Measurements from ENCODE around the gene YBX1.
"Not testable (repeated sequence)": the region's sequence is repeated elsewhere in the genome, so short reads cannot be mapped to it uniquely, and the experiment has no call there.

The YBX1 gene

DNA sequence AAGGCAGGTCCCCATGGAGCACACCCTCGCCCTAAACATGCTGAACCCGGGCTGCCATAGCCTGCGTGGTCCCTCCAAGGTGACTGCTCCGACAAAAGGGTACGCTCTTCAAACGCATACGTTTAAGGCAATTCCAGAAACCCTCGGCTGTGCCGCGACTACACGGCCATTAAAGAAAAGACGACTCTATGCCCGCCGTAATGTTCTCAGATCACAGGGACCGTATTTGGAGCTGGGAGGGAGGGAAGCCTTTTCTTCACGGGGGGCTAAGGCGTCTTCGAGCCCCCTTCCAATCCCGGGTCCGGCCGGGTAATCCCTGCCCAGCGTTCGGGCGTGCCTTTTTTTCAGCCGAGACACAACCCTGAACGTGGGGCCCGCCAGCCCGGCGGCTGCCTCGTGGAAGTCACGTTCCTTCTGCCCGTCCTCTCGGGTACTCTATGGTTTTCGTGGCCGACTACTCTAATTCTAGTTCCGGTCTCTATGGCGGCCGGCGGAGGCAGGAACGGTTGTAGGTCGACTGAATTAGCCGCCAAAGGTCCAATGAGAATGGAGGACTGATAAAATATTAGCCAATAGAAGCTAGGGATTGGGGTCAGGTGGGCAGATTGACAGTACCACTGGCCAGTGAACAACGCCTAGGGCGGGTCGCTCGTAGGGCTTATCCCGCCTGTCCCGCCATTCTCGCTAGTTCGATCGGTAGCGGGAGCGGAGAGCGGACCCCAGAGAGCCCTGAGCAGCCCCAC lies at the start of gene YBX1:
Gene YBX1, plus strand, starts transcription at position 678 of the 743 bp plus-strand sequence. CDS start 148 bp downstream, outside the sequence.
- peak; percentile 100 for DNase-seq

- no peak for DNase-seq
Observed at GRCh38 chr1:42639116-42639515, 43.1 kb upstream of the YBX1 start.

DNA sequence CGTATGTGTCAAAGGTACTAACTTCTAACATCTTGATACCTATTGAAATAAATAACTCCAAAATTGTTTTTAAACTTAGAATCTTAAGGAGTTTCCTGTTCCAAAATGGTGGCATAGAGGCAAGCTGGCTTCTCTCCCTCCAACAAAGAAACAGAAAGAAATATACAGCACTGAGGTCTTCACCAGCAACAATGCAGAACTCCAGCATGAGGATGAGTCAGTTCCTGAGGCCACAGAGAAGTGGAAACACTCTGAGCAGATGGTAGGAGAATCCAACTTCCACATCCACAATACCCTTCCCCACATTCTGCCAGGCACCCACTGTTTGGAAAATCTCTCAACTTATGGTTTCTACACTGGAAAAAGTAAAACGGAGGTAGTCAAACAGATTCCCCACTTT lies 36.2 kb upstream of the YBX1 start:
- no peak for DNase-seq

DNA sequence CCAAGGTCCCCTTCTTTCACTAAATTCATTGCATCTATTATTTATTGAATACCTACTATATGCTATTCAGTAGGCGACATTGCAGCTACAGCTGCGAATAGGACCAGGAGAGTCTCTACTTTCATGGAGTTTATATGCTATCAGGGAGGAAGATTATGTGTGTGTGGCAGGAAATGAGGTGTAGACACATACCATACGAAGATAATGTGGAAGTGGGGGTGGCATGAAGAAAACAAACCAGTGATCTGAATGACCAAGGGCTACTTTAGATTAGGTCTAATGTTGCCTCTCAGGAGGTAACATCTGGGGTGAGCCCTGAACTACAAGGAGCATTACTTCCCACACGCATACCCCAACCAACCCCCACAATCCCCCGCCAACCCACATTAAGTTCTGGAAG lies 25.0 kb upstream of the YBX1 start:
- DNase-seq: no peak

DNA sequence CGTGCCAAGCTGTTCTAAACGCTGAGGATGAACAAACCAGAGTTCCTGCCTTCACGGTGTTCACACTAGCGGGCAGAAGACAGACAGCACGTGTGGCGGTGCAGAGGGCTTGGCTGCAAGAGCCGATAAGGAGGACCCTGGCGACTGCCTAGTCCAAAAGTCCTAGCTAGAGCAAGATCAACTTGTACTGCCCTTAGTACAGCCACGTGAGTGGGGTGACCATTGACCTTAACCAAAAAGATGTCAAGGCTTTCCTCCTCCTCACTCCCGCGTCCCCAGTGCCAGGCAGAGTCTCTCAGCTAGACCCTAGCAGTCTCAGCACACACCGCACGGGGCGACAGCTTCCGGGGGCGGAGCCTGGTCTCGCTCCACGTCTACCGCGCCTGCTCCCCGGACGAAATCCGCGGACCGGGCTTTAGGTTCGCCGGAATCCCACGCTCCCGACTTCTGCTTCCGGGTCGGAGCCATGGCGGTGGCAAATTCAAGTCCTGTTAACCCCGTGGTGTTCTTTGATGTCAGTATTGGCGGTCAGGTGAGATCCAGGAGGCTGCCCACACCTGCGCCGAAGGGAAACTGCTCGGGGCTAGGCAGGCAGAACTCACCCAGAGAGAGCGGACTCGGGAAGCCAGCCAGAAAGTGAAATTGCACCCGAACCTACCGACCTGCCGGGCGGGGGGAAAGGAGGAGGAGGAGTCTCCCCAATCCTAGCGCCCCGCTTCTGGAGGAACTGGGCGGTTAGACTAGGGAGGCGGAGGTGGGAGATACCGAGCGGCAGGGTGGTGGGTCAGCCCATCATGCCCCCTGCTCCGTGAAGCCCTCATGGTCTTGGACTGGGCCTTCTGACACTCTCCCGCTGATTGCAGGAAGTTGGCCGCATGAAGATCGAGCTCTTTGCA lies 24.0 kb upstream of the YBX1 start, which contains the start of gene PPIH:
Gene PPIH, plus strand, starts transcription at position 443 of the 896 bp plus-strand sequence. Its CDS starts 24 bp downstream, at position 467.
- peak; percentile 97 for DNase-seq

- DNase-seq: no peak
Observed at GRCh38 chr1:42658877-42659337, 23.3 kb upstream of the YBX1 start.

GRCh38 chr1:42660907-42661500 lies 21.2 kb upstream of the YBX1 start:
- no peak for DNase-seq

GRCh38 chr1:42669936-42670335 lies 12.3 kb upstream of the YBX1 start:
- no peak for DNase-seq

DNA sequence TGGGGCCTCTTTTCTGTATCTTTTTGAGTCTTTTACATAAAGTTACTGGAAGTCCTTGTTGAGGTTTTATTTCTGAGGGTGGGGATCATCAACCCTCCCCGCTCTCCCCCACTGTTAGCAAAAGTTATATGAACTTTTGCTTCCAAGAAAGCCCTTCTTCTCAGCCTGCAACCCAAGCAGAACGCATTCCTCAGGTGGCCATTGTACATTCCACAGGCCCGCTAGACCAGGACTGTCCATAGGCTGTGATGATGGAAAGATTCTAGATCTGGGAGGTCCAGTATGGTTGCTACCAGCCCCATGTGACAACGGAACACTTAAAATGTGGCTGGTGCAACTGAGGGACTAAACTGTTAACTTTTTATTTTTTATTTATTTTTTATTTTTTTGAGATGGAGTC lies 11.8 kb upstream of the YBX1 start:
- DNase-seq: no peak

GRCh38 chr1:42674214-42674613 lies 8.0 kb upstream of the YBX1 start:
- no peak for DNase-seq

- DNase-seq: no peak
Observed at GRCh38 chr1:42674682-42675081, 7.5 kb upstream of the YBX1 start.

DNA sequence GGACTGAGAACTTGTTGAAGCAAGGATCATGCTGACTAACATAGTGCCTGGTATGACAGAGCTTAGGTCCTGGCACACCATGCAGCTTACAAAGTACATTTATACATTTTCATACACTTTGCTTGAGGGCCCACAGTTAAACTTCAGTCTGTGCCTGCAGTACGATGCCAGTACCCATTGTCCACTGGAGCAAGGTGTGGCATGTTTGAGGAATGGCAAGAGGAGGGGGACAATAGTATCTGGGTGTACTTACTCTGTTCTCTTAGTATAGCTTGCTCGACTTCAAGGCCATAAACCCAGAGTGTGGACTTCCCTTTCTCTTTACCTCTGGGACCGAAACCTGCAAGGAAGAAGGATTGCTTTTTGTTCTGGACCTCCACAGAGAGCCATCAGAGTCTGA lies 6.8 kb upstream of the YBX1 start:
- DNase-seq: no peak

GRCh38 chr1:42676534-42677087 lies 5.6 kb upstream of the YBX1 start:
- no peak for DNase-seq

GRCh38 chr1:42679364-42679983 lies 2.7 kb upstream of the YBX1 start:
- DNase-seq: no peak

DNA sequence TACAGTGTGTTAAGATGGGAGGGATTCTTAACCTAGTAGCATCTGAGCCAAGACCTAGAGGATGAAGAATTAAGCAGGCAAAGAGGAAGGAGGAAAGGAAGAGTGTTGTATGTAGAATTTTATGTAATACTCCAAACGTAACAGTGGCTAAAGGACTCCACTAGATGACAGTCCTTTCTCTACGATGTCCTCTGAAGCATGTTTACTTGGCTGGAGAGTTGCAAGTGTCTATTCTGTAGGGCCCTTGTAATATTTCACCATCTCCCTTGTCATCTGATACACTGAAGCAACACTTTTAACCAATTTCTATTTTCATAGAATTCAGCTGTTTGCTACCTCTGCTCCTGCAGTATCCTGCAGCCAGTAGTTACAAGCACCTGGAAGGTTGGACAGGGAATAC lies 2.2 kb upstream of the YBX1 start:
- DNase-seq: no peak

- DNase-seq: peak; percentile 65
Observed at GRCh38 chr1:42680921-42681683, 1.1 kb upstream of the YBX1 start.

DNA sequence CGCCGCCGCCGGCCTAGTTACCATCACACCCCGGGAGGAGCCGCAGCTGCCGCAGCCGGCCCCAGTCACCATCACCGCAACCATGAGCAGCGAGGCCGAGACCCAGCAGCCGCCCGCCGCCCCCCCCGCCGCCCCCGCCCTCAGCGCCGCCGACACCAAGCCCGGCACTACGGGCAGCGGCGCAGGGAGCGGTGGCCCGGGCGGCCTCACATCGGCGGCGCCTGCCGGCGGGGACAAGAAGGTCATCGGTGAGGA lies 193 bp downstream of the YBX1 start:
- DNase-seq: not testable (repeated sequence)

- peak; percentile 35 for DNase-seq
Observed at GRCh38 chr1:42682739-42683531, 717 bp downstream of the YBX1 start.

- no peak for DNase-seq
Observed at GRCh38 chr1:42684139-42684538, 1.9 kb downstream of the YBX1 start.

DNA sequence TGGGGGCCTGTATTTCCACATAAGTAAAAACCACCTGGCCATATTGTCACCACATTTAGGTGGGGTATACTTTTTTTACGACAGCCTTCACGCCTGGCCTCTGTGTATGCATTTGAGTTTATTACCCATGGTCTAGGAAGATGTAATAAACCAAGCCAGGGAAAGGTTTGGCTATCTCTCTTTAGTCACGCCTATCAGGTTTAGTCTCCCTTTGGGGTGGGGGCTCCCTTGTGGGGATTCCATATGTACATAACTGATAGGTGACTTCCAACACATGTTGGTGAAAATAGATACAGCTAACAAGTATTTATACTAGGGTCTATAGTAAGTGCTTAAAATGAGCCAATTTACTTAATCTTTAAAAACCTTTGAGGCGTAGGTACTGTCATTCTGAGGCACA lies 4.2 kb downstream of the YBX1 start:
- no peak for DNase-seq

- DNase-seq: no peak
Observed at GRCh38 chr1:42689912-42690311, 7.7 kb downstream of the YBX1 start.
